ENCODE data around the gene CBLB. TPM values are rescaled to one million over a fixed set of nuclear protein-coding genes. Genes with fewer than 3 reads are reported as not detected.
"Not testable (repeated sequence)": the region's sequence is repeated elsewhere in the genome, so short reads cannot be mapped to it uniquely, and the experiment has no call there.

The CBLB gene
- total and polyA plus RNA-seq, 12 donors: 20.4 to 58.9 (median 33.5) TPM

DNA sequence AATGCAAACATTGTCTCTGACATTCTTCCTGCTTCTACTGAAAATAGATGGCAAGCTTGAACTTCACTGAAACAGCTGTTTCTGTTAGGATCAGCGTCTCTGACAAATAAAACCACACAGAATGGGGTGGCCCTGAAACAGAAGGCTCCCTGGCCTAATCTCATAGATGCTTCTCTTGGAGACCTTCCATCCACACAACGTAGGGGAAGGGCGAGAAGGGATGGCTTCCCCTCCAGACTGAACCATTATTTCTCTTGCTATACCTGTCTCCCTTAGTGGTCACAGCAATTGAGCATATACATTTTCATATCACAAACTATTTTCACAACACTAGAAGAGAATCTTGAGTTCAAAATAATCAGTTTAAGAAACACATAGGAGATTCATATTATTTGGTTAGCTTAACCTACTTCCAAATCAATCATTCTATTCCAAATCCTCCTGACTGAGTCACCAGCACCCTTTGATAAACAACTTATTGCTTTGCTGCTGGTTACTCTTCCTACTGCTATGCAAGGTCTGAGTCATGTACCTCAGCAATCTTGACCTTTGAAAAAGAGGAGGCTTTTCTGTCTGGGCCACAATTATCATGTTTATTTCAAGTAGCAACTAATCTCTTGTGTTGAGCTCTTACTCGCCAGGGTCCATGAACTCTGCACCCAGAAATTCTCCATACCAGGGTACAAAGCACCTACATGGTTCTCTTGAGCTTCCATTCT lies 45.5 kb downstream of the CBLB start:
- Histone ChIP-seq H3K4me3 (no peak overlapping the region), H3K4me1 (replicated peaks in 1 of 2) (peaks cover 15 to 49% of the 10 kb centered on the region in 2 donors), H3K27me3 (no peaks in the 10 kb centered on the region), H3K27ac (peak overlapping the region in 3 of 5 donors; percentile 52 to 76 (median 58)), H3K36me3 (replicated peaks in 1 of 2) (no peaks in the 10 kb centered on the region), H3K9me3 (replicated peaks in 1 of 3) (no peaks in the 10 kb centered on the region)
- WGBS, 4 donors: 57 to 64% (median 60%) methylated on average over 4 of the region's 4 CpGs
- TF ChIP-seq POLR2A (IDR thresholded peaks at IDR 0.05): no peak
- TF ChIP-seq, protein P1, sequence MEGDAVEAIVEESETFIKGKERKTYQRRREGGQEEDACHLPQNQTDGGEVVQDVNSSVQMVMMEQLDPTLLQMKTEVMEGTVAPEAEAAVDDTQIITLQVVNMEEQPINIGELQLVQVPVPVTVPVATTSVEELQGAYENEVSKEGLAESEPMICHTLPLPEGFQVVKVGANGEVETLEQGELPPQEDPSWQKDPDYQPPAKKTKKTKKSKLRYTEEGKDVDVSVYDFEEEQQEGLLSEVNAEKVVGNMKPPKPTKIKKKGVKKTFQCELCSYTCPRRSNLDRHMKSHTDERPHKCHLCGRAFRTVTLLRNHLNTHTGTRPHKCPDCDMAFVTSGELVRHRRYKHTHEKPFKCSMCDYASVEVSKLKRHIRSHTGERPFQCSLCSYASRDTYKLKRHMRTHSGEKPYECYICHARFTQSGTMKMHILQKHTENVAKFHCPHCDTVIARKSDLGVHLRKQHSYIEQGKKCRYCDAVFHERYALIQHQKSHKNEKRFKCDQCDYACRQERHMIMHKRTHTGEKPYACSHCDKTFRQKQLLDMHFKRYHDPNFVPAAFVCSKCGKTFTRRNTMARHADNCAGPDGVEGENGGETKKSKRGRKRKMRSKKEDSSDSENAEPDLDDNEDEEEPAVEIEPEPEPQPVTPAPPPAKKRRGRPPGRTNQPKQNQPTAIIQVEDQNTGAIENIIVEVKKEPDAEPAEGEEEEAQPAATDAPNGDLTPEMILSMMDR (IDR thresholded peaks at IDR 0.05): no peak
- intact Hi-C loops (cut with DNase I): no loop called here
- DNase-seq: peak in 3 of 7 donors; percentile 21 to 50 (median 39)

DNA sequence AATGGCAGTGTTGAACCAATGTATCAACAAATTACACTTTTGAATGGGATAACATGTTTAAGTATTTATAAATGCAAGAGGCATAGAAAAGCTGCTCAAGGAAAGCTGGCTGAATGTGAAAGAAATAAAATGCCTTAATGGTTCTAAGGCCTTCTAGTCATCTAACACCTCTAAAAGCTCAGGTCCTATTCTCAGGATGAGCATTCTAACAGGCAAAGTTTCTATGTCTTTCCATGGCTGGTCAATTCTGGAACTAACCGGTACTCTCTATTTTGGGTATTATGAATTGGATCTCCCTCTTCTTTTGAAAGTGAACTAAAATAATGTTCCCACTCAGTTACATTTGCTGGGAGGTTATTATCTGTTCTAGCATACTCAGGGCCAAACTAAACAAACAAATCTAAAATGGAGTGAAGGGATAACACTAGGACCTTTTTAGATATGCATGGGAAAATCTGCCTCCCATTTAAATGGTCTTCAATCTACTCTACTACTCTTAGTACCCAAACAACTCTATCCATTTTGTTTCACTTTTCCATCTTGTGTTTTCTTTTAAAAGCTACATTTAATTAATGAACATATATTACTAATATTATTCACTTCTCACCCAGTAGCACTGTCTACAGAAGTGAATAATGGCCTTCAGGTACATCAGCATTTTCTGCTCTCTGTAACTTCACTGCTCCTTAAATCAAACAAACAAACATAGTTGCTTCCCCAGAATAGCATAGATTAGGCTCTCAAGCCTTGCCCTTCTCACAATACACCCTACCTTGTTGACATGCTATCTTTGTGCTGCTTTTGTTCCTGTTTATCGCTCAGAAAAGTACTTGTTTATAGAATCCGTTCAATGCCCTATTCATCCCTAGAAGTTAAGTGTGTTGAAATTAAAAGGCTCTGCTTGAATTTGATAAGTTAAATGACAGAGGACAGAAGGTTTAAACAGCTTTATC lies 46.4 kb downstream of the CBLB start:
- H3K36me3 ChIP-seq (replicated peaks in 1 of 2): no peaks in the 10 kb centered on the region
- H3K27ac ChIP-seq: peak overlapping the region in 3 of 5 donors; percentile 11 to 76 (median 58)
- no peaks in the 10 kb centered on the region for H3K9me3 ChIP-seq (replicated peaks in 1 of 3)
- H3K27me3 ChIP-seq: no peaks in the 10 kb centered on the region
- H3K4me3 ChIP-seq: no peak overlapping the region
- no peak for TF ChIP-seq POLR2A (IDR thresholded peaks at IDR 0.05)
- TF ChIP-seq, protein P1 (IDR thresholded peaks at IDR 0.05): no peak
- intact Hi-C loops (cut with DNase I): no loop called here
- no peak for DNase-seq
- 69 to 79% (median 74%) methylated on average over 3 of the region's 3 CpGs for WGBS, 4 donors
- peaks cover 15 to 44% of the 10 kb centered on the region in 2 donors for H3K4me1 ChIP-seq (replicated peaks in 1 of 2)

DNA sequence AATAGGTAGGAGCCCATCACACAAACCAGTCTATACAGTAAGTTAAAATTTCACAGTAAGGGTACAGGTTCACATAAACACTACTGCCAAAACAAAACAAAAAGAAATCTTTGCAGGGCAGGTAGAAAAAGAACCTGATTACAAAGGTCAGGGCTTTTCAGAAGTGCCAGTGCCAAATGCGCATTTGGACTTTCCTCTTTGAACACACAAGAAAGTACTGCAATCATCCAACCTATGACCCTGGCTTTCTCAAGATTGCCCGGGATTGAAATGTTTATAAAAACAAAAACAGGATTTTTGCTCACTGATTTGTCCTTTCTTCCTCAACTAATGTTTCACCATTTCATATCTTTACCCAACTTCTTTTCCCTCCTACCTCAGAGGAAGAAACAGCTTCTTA lies 47.4 kb downstream of the CBLB start:
- TF ChIP-seq, protein P1 (IDR thresholded peaks at IDR 0.05): no peak
- TF ChIP-seq POLR2A (IDR thresholded peaks at IDR 0.05): no peak
- peak in 3 of 7 donors; percentile 27 to 47 (median 36) for DNase-seq
- H3K27ac ChIP-seq: peak overlapping the region in 3 of 5 donors; percentile 19 to 58 (median 24)

DNA sequence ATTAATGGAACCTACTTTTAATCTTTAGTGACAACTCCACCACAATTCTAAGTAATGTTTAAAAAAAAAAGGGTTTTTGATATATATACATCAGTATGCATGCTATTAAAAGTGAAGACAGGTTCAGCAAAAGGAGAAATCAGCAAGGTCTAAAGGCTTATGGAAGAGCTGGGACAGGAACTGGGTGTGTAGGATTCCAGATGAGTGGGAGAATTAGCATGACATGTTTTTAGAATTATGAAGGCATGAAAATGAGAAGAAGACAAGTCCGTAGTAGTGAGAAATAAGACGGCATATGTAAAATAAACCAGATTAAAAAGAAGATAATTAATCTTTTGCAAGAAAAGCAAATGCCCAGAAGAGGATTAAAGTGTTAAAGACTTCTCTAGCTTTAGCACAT lies 52.0 kb downstream of the CBLB start:
- 86 to 92% (median 90%) methylated on average over 2 of the region's 2 CpGs for WGBS, 4 donors
- TF ChIP-seq, protein P1 (IDR thresholded peaks at IDR 0.05): no peak
- no peak for TF ChIP-seq POLR2A (IDR thresholded peaks at IDR 0.05)
- Histone ChIP-seq H3K27me3 (no peaks in the 10 kb centered on the region), H3K4me3 (no peak overlapping the region), H3K9me3 (replicated peaks in 1 of 3) (no peaks in the 10 kb centered on the region), H3K27ac (no peak overlapping the region), H3K4me1 (replicated peaks in 1 of 2) (peaks cover 0 to 43% of the 10 kb centered on the region in 2 donors), H3K36me3 (replicated peaks in 1 of 2) (no peaks in the 10 kb centered on the region)
- DNase-seq: no peak
- intact Hi-C loops (cut with DNase I): no loop called here

More for the DNA sequence above, 47.4 kb downstream of the CBLB start:
- intact Hi-C loops (cut with DNase I): no loop called here
- Histone ChIP-seq H3K36me3 (replicated peaks in 1 of 2) (no peaks in the 10 kb centered on the region), H3K9me3 (replicated peaks in 1 of 3) (no peaks in the 10 kb centered on the region), H3K27me3 (no peaks in the 10 kb centered on the region), H3K4me3 (no peak overlapping the region), H3K4me1 (replicated peaks in 1 of 2) (peaks cover 15 to 49% of the 10 kb centered on the region in 2 donors)
- WGBS, 4 donors: 24 to 31% (median 27%) methylated on average over 2 of the region's 2 CpGs

DNA sequence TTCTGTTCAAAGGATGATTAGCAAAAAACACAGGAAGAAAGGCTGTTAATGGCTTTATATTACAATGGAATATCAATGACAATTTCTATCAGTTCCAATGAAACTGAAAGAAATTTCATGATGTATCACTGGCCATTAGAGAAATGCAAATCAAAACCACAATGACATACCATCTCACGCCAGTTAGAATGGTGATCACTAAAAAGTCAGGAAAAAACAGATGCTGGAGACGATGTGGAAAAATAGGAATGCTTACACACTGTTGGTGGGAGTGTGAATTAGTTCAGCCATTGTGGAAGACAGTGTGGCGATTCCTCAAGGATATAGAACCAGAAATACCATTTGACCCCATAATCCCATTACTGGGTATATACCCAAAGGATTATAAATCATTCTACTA lies 53.5 kb downstream of the CBLB start:
- intact Hi-C loops (cut with DNase I): not testable (repeated sequence)

More for the DNA sequence above, 53.5 kb downstream of the CBLB start:
- not testable (repeated sequence) for H3K9me3 ChIP-seq (replicated peaks in 1 of 3); H3K27ac ChIP-seq; H3K4me3 ChIP-seq; H3K36me3 ChIP-seq (replicated peaks in 1 of 2); DNase-seq; H3K27me3 ChIP-seq
- H3K4me1 ChIP-seq (replicated peaks in 1 of 2): peaks cover 0 to 40% of the 10 kb centered on the region in 2 donors
- 97 to 99% (median 98%) methylated on average over 3 of the region's 3 CpGs for WGBS, 4 donors

All from adrenal gland (tissue), 12 donors.